ENCODE results near the gene INAVA.

The INAVA gene

DNA sequence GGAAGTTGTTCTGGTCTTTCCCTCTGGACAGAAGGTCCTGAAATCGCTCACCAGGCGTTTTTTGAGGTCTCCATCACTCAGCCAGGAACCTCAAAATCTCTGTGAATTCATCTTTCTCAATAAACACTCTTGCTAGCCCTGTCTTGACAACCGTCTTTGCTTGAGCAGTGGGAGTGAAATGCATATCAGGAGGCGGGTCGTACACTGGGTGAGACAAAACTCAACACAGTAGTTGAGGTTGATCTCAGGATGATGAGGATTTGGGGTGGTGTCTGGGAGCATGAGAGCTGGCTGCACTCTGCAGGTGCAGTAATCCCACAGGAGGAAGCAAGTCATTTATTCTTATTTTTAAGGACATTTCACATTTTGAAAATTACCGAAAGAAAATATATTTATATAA is 20.0 kb upstream of the INAVA start:
- TF ChIP-seq, protein P1, sequence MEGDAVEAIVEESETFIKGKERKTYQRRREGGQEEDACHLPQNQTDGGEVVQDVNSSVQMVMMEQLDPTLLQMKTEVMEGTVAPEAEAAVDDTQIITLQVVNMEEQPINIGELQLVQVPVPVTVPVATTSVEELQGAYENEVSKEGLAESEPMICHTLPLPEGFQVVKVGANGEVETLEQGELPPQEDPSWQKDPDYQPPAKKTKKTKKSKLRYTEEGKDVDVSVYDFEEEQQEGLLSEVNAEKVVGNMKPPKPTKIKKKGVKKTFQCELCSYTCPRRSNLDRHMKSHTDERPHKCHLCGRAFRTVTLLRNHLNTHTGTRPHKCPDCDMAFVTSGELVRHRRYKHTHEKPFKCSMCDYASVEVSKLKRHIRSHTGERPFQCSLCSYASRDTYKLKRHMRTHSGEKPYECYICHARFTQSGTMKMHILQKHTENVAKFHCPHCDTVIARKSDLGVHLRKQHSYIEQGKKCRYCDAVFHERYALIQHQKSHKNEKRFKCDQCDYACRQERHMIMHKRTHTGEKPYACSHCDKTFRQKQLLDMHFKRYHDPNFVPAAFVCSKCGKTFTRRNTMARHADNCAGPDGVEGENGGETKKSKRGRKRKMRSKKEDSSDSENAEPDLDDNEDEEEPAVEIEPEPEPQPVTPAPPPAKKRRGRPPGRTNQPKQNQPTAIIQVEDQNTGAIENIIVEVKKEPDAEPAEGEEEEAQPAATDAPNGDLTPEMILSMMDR (IDR thresholded peaks at IDR 0.05; ENCODE audit: control insufficient read depth, insufficient read depth, low read depth, low read length, missing control alignments): no peak

DNA sequence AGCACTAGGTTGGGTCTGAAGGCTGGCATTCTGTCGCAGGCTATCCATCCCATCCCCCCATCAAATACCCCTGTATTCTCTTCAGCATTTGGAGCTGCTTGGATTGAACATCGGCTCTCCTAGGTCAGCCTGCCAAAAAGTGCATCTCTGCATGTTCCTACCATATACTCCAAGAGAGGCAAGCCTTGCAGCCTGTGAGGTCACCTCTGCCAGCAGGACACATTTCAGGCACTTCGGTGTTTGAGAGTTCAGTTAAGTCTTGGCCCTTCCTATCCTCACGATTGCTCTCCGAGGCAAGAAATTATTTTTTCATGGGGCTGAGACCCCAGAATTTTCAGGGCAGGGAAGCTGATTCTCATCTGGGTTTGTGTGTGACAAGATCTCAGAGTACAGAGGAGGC is 19.3 kb upstream of the INAVA start:
- H3K4me3 ChIP-seq (ENCODE audit: control insufficient read depth, low read depth, low read length): no peak overlapping the region

More for the DNA sequence above, 20.0 kb upstream of the INAVA start:
- no peak overlapping the region for H3K4me3 ChIP-seq (ENCODE audit: control insufficient read depth, low read depth, low read length)
- DNase-seq (ENCODE audit: low read depth): no peak

DNA sequence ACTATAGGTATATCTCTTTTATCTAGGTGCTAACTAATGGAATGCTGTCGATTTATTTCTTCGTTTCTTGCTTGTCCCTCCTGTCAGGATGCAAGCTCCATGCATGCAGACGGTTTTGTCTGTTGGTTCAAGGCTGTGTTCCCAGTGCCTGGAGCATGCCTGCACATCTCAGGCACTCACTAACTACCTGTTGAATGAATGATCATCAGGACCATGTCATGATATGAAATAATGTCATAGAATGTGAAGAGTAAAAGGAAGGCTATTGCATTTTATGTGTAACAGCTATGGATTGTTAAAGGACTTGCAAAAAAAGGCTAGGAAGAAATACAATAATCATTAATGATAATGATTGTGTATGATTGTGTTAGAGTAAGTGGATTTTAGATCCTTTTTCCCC is 17.7 kb upstream of the INAVA start:
- TF ChIP-seq, protein P1 (IDR thresholded peaks at IDR 0.05; ENCODE audit: control insufficient read depth, insufficient read depth, low read depth, low read length, missing control alignments): no peak
- H3K4me3 ChIP-seq (ENCODE audit: control insufficient read depth, low read depth, low read length): no peak overlapping the region
- DNase-seq (ENCODE audit: low read depth): no peak

More for the DNA sequence above, 19.3 kb upstream of the INAVA start:
- TF ChIP-seq, protein P1 (IDR thresholded peaks at IDR 0.05; ENCODE audit: control insufficient read depth, insufficient read depth, low read depth, low read length, missing control alignments): no peak
- DNase-seq (ENCODE audit: low read depth): no peak

DNA sequence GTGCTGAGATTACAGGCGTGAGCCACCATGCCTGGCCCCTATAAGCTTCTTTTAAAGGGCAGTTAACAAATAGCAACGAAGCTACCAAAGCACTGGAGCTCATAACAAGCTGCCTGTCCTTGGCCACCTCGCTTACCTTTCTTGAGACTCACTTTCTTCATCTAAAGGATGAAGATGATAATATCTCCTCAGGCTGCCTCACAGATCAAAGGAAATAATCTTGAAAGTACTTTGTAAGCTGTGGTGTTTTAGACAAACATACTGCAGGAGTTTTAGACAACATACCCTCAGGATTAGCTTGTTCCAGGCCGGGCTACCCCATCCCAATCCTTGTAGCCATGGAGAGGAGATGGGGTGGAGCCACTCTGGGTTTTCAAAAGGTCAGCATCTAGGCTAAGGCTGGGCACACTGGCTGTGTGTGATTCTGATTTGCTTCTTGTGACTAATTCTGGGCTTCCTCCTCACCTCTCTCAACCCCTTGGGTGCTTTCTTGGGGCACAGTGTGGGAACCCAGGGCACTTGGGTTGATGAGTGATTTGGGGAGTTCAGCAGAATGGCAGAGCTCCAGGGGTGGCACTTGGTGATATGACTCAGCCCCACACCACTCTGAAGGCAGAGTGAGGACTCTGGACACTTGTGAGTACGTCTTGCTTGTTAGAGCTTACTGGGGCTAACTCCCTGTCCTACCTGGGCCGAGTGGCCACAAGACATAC is 16.7 kb upstream of the INAVA start:
- DNase-seq (ENCODE audit: low read depth): no peak
- TF ChIP-seq, protein P1 (IDR thresholded peaks at IDR 0.05; ENCODE audit: control insufficient read depth, insufficient read depth, low read depth, low read length, missing control alignments): no peak
- no peak overlapping the region for H3K4me3 ChIP-seq (ENCODE audit: control insufficient read depth, low read depth, low read length)

DNA sequence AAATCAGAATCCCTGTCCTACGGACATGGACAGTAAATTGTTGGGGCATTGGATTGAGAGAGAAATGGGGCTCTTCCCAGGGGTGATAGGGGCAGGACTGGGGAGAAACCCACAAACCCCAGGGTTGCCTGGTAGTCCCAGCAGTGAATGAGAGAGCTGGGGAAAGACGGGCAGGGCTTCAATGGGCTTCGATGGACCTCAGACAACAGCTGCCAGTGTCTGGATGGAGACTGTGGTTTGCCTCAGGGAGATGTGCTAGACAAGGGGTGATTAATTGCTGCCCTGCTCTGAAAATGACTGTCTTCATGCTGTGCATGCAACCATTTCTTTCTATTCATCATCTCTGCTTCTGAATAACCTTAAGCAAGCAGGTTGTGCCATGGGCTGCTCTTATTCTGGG is 14.5 kb upstream of the INAVA start:
- TF ChIP-seq, protein P1 (IDR thresholded peaks at IDR 0.05; ENCODE audit: control insufficient read depth, insufficient read depth, low read depth, low read length, missing control alignments): no peak
- DNase-seq (ENCODE audit: low read depth): no peak
- no peak overlapping the region for H3K4me3 ChIP-seq (ENCODE audit: control insufficient read depth, low read depth, low read length)

DNA sequence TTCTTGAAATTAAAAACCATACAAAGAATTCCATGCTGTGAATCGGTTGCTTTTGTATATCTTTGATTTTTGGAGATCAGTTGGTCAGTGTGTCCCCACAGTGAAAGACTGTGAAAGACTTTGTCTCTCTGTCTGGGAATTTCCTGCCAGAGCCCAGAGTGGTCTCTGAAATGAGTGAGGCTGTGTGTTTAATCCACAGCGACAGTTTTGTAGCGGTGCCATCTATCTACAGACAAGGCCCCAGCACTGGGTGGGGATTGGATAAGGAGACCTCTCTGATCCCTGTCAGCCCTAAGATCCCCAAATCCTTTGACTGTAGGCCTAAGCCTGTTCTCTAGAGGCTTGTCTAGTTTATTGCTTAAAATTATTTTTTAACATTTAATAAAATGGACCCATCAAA is 11.6 kb upstream of the INAVA start:
- DNase-seq (ENCODE audit: low read depth): no peak
- H3K4me3 ChIP-seq (ENCODE audit: control insufficient read depth, low read depth, low read length): no peak overlapping the region
- TF ChIP-seq, protein P1 (IDR thresholded peaks at IDR 0.05; ENCODE audit: control insufficient read depth, insufficient read depth, low read depth, low read length, missing control alignments): no peak
